HepG2 (cell line): Measurements from ENCODE around the gene MXD3. TPM values are rescaled to one million over a fixed set of nuclear protein-coding genes. Genes with fewer than 3 reads are reported as not detected.

ENCODE experiments used
- CHD4 ChIP-seq: fragments of 200-600 bp; sonication (generic); IDR thresholded peaks from 2 replicates; pipeline ENCODE4 v1.7.0; 2017; ENCODE audit warnings: mild to moderate bottlenecking, low read length, borderline replicate concordance
- EZH2 ChIP-seq: conservative IDR thresholded peaks from 2 replicates; pipeline ENCODE4 v1.6.1; 2012; ENCODE audit warnings: mild to moderate bottlenecking, low read depth, low read length, moderate library complexity
- FOSL2 ChIP-seq: sonication (generic); formaldehyde crosslinking; IDR thresholded peaks from 2 replicates; pipeline ENCODE4 v1.4.0; 2020; ENCODE audit warnings: missing genetic modification reagents
- HOXA3 ChIP-seq: sonication (generic); formaldehyde crosslinking; IDR thresholded peaks from 2 replicates; pipeline ENCODE4 v1.5.0; 2020; ENCODE audit warnings: missing genetic modification reagents
- NAIF1 ChIP-seq: sonication (generic); formaldehyde crosslinking; IDR thresholded peaks from 2 replicates; pipeline ENCODE4 v1.5.0; 2020; ENCODE audit warnings: mild to moderate bottlenecking, missing genetic modification reagents, borderline replicate concordance
- SALL1 ChIP-seq: sonication (generic); formaldehyde crosslinking; IDR thresholded peaks from 2 replicates; pipeline ENCODE4 v1.8.0; 2022; ENCODE audit warnings: mild to moderate bottlenecking, missing genetic modification reagents
- ZFP41 ChIP-seq: sonication (generic); formaldehyde crosslinking; IDR thresholded peaks from 2 replicates; pipeline ENCODE4 v1.4.0; 2020; ENCODE audit warnings: mild to moderate bottlenecking, missing genetic modification reagents, borderline replicate concordance
- ZNF530 ChIP-seq: sonication (generic); formaldehyde crosslinking; IDR thresholded peaks from 2 replicates; pipeline ENCODE4 v1.5.0; 2020; ENCODE audit warnings: low read depth, mild to moderate bottlenecking, missing genetic modification reagents
- ZNF589 ChIP-seq: sonication (generic); formaldehyde crosslinking; conservative IDR thresholded peaks from 2 replicates; pipeline ENCODE4 v1.8.0; 2022; ENCODE audit warnings: mild to moderate bottlenecking, moderate library complexity, missing genetic modification reagents
- polyA plus RNA-seq, 8 experiments: library from polyadenylated mRNA; depleted of rRNA in 3 of 8; stranded (reverse) in 7 of 8; unstranded in 1 of 8; fragments of >200 nt; fragmentation: Illumina TruSeq in 4 of 8; extraction: Trizol in 4 of 8; gene quantifications; 2 replicates each; pipeline versions ENCODE4 v1.2.1 to v1.2.3, GENCODE V29; 2011 to 2016; ENCODE audit warnings: low read depth in 4 of 8, missing spikeins in 1 of 8, mixed read lengths in 1 of 8; ENCODE audit not compliant: insufficient read depth in 1 of 8
- total RNA-seq, 5 experiments: library from RNA; depleted of rRNA; stranded (reverse); fragments of >200 nt; fragmentation: Illumina TruSeq; extraction: Trizol; gene quantifications; 2 replicates each; pipeline ENCODE4 v1.2.3, GENCODE V29; 2016; ENCODE audit warnings: low read depth in 1 of 5
- TF ChIP-seq, protein P1 (sequence below): sonication (generic); formaldehyde crosslinking; IDR thresholded peaks from 2 replicates; pipeline ENCODE4 v1.9.0; 2021; ENCODE audit warnings: missing genetic modification reagents, mild to moderate bottlenecking, borderline replicate concordance
- TF ChIP-seq, protein P2 (sequence below): sonication (generic); formaldehyde crosslinking; IDR thresholded peaks from 2 replicates; pipeline ENCODE4 v1.4.0; 2020; ENCODE audit warnings: mild to moderate bottlenecking, low read depth, missing genetic modification reagents
- TF ChIP-seq, protein P3 (sequence below): sonication (generic); formaldehyde crosslinking; IDR thresholded peaks from 2 replicates; pipeline ENCODE4 v1.4.0; 2020; ENCODE audit warnings: mild to moderate bottlenecking, missing genetic modification reagents
- TF ChIP-seq, protein P4 (sequence below): sonication (generic); formaldehyde crosslinking; IDR thresholded peaks from 2 replicates; pipeline ENCODE4 v1.5.1; 2020; ENCODE audit warnings: missing genetic modification reagents, mild to moderate bottlenecking, borderline replicate concordance
- TF ChIP-seq, protein P5 (sequence below): sonication (generic); formaldehyde crosslinking; IDR thresholded peaks from 2 replicates; pipeline ENCODE4 v1.4.0; 2020; ENCODE audit warnings: missing genetic modification reagents
- TF ChIP-seq, protein P6 (sequence below): sonication (generic); formaldehyde crosslinking; IDR thresholded peaks from 2 replicates; pipeline ENCODE4 v1.4.0; 2020; ENCODE audit warnings: missing genetic modification reagents
- TF ChIP-seq, protein P7 (sequence below): IDR thresholded peaks from 2 replicates; pipeline ENCODE4 v1.6.1; 2016; ENCODE audit warnings: low read depth
- TF ChIP-seq, protein P8 (sequence below): sonication (generic); formaldehyde crosslinking; IDR thresholded peaks from 2 replicates; pipeline ENCODE4 v1.8.1; 2023; ENCODE audit warnings: mild to moderate bottlenecking, missing genetic modification reagents, borderline replicate concordance

The MXD3 gene
- total and polyA plus RNA-seq, 2 of the 13 experiments (the other 11 are each of a cell fraction or from before 2014, with no cell fraction given) = 10.5 to 12.8 TPM

DNA sequence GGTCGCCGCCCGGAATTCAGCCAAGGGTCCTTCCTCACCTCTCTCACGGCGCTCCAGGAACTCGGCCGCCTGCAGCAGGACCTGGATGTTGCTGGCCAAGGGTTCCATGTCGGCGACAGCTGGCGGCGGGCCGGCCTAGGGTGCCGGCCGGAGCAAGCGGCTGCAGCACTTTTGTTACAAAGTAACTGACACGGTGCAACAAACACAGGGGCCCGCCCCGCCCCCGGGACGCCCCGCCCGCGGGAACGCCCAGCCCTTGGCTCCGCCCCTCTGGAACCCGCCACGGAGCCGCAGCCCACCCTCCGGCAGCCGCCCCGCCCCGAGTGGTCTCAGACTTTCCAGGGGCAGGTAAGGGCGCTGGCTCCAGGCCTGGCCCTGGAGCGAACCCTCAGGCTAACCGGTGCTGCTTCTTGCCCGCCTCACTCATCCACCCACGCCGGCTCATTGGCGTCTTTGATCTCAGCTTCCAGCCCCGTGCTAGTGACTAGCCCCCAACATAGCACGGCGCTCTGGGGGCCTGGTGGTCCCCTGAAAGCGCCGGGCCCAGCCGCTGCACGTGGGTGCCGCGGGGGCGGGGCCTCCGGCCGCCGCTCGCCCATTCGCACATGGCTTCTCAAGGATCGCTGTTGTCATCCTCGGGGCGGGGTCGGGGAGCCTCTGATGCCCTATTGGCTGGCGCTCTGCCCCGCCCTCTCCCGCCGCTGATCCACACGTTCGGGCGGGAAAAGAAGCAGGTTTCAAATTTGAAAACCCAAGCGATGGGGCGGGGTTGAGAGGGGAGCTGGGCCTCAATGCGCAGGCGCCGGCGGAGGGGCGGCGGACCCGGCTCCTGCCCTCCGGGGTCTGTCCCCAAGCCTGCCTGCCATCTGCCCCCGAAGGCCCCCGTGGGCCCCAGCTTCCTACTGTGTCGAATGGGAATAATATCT is at the start of gene MXD3 (continued):
- TF ChIP-seq, protein P1, sequence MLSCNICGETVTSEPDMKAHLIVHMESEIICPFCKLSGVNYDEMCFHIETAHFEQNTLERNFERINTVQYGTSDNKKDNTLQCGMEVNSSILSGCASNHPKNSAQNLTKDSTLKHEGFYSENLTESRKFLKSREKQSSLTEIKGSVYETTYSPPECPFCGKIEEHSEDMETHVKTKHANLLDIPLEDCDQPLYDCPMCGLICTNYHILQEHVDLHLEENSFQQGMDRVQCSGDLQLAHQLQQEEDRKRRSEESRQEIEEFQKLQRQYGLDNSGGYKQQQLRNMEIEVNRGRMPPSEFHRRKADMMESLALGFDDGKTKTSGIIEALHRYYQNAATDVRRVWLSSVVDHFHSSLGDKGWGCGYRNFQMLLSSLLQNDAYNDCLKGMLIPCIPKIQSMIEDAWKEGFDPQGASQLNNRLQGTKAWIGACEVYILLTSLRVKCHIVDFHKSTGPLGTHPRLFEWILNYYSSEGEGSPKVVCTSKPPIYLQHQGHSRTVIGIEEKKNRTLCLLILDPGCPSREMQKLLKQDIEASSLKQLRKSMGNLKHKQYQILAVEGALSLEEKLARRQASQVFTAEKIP = no peak
- no peak for TF ChIP-seq CHD4
- TF ChIP-seq, protein P2, sequence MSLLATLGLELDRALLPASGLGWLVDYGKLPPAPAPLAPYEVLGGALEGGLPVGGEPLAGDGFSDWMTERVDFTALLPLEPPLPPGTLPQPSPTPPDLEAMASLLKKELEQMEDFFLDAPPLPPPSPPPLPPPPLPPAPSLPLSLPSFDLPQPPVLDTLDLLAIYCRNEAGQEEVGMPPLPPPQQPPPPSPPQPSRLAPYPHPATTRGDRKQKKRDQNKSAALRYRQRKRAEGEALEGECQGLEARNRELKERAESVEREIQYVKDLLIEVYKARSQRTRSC (CRISPR knock-in tag) = no peak
- no peak for TF ChIP-seq NAIF1 (CRISPR knock-in tag)
- TF ChIP-seq, protein P3, sequence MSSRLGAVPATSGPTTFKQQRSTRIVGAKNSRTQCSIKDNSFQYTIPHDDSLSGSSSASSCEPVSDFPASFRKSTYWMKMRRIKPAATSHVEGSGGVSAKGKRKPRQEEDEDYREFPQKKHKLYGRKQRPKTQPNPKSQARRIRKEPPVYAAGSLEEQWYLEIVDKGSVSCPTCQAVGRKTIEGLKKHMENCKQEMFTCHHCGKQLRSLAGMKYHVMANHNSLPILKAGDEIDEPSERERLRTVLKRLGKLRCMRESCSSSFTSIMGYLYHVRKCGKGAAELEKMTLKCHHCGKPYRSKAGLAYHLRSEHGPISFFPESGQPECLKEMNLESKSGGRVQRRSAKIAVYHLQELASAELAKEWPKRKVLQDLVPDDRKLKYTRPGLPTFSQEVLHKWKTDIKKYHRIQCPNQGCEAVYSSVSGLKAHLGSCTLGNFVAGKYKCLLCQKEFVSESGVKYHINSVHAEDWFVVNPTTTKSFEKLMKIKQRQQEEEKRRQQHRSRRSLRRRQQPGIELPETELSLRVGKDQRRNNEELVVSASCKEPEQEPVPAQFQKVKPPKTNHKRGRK (CRISPR knock-in tag) = no peak
- no peak for TF ChIP-seq EZH2
- TF ChIP-seq HOXA3 (CRISPR knock-in tag) = peak; percentile 32; the same call in 1 of the 2 replicates
- TF ChIP-seq SALL1 (CRISPR knock-in tag) = peak; percentile 63
- TF ChIP-seq ZNF530 (CRISPR knock-in tag) = no peak
- TF ChIP-seq, protein P4, sequence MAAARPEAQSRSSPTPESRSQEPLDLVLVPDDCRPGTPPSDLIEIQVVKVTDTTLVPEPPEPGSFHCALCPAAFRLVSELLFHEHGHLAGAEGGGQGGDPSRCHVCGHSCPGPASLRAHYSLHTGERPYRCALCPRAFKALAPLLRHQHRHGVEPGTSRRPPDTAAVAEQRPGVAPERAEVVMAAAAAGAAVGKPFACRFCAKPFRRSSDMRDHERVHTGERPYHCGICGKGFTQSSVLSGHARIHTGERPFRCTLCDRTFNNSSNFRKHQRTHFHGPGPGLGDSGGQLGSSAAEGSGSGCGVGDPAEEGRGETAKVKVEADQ (CRISPR knock-in tag) = no peak
- TF ChIP-seq, protein P5, sequence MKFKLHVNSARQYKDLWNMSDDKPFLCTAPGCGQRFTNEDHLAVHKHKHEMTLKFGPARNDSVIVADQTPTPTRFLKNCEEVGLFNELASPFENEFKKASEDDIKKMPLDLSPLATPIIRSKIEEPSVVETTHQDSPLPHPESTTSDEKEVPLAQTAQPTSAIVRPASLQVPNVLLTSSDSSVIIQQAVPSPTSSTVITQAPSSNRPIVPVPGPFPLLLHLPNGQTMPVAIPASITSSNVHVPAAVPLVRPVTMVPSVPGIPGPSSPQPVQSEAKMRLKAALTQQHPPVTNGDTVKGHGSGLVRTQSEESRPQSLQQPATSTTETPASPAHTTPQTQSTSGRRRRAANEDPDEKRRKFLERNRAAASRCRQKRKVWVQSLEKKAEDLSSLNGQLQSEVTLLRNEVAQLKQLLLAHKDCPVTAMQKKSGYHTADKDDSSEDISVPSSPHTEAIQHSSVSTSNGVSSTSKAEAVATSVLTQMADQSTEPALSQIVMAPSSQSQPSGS = no peak; the same call in 1 of the 2 replicates
- TF ChIP-seq, protein P6, sequence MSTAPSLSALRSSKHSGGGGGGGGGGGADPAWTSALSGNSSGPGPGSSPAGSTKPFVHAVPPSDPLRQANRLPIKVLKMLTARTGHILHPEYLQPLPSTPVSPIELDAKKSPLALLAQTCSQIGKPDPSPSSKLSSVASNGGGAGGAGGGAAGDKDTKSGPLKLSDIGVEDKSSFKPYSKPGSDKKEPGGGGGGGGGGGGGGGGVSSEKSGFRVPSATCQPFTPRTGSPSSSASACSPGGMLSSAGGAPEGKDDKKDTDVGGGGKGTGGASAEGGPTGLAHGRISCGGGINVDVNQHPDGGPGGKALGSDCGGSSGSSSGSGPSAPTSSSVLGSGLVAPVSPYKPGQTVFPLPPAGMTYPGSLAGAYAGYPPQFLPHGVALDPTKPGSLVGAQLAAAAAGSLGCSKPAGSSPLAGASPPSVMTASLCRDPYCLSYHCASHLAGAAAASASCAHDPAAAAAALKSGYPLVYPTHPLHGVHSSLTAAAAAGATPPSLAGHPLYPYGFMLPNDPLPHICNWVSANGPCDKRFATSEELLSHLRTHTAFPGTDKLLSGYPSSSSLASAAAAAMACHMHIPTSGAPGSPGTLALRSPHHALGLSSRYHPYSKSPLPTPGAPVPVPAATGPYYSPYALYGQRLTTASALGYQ (CRISPR knock-in tag) = 0 out of 2 replicates have a peak, but pooled peaks have one; percentile 80
- peak; percentile 9; the same call in 1 of the 2 replicates for TF ChIP-seq FOSL2
- TF ChIP-seq, protein P7, sequence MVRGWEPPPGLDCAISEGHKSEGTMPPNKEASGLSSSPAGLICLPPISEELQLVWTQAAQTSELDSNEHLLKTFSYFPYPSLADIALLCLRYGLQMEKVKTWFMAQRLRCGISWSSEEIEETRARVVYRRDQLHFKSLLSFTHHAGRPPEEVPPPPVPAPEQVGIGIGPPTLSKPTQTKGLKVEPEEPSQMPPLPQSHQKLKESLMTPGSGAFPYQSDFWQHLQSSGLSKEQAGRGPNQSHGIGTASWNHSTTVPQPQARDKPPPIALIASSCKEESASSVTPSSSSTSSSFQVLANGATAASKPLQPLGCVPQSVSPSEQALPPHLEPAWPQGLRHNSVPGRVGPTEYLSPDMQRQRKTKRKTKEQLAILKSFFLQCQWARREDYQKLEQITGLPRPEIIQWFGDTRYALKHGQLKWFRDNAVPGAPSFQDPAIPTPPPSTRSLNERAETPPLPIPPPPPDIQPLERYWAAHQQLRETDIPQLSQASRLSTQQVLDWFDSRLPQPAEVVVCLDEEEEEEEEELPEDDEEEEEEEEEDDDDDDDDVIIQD = 0 out of 2 replicates have a peak, but pooled peaks have one; percentile 31
- TF ChIP-seq ZNF589 (CRISPR knock-in tag) = 0 out of 2 replicates have a peak, but pooled peaks have one; percentile 36
- no peak for TF ChIP-seq ZFP41
- TF ChIP-seq, protein P8, sequence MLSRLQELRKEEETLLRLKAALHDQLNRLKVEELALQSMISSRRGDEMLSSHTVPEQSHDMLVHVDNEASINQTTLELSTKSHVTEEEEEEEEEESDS = no peak
